ENCODE results near the gene NDUFA12.

NDUFA12 gene

DNA sequence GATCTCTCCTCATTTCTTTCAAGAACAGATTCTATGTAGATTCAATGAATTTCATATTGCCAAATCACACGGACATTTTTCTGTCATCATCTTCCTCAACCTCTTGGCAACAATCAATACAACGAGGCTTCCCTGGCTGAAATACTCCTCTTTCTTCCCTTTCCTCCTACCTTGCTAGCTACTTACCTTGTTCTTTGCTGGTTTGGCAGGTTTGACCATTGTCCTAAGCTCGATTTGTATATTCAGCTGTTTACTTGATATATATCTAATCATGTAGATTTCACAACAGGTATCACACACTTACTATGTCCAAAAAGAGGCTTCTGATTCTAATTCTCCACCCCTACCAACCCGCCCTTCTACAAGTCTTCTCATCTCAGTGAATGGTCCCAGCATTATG lies 23.6 kb downstream of the NDUFA12 start:
- no peak for DNase-seq

DNA sequence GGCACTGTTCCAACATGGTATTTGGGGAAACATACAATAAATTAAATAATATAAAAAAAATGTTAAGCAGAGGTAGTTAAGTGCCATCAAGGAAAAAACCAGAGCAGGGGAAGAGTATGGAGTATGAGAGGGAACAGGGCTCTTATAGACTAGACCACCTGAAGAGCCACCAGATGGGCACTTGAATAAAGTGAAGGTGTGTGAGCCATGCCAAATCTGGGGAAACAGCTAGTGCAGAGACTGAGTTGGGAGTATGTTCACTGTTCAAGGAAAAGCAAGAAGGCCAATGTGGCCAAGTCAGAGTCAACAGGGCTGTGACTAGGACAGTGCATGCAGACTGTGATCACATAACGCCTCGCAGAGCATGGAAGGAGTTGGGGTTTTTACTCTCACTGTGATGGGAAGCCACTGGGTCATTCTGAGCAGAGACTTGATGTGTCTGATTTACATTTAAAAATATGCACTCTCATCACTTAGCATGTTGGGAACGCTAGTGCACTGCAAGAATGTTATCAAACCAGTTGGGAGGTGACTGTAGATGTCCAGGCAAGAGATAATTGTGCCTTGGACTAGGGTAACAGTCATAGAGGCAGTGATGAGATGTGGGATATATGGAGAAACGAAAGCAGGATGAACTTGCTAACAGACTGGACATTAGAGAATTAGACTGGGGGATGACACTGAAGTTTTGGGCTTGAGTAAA lies 25.6 kb downstream of the NDUFA12 start:
- DNase-seq, result no peak

DNA sequence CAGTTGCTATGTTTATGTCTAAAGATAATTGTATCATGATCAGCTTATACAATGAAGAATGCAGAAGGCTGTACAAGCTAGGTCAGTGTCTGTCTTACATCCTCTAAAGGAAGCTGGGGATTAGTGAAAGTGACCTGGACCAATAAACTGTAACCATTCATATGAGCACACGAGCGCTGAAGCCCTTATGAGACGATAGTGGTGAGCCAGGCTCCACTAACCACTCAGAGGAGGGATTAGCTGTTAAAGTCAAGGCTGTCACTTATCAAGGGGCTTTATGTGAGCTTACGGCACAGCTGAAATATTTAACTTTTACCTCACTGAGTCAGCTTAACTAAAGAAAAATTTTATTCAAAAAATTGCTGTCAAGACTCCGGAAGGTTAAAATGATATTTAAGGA lies 30.3 kb downstream of the NDUFA12 start:
- no peak for DNase-seq

DNA sequence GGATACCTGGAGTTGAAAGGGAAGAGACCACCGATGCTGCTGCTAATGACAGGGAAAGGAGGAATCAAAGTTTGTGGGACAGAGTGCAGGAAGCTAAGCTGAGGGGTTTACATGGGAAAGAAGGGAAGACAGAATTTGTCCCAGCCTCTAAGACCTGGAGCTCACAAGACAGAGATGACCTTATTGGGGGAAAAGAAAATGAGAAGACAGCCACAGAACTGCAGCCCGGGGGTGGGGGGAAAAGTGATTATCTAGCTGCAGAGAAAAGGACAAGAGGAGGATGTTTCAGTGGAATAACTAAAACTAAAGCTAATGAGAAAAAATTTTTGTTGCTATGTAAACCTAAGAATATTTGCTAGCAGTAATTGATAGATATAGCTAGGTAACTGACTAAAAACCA lies 30.7 kb downstream of the NDUFA12 start:
- DNase-seq, result no peak

DNA sequence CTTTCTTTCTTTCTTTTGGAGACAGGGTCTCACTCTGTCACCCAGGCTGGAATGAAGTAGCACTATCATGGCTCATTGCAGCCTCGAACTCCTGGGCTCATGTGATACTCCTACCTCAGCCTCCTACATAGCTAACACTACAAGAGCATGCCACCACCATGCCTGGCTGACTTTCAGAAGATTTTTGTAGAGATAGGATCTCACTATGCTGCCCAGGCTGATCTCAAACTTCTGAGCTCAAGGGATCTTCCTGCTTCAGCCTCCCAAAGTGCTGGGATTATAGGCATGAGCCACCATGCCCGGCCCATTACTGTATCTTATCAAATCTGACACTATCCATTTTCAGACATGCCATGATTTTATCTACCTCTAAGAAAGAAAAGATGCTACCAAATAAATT lies 31.6 kb downstream of the NDUFA12 start:
- no peak for DNase-seq

DNA sequence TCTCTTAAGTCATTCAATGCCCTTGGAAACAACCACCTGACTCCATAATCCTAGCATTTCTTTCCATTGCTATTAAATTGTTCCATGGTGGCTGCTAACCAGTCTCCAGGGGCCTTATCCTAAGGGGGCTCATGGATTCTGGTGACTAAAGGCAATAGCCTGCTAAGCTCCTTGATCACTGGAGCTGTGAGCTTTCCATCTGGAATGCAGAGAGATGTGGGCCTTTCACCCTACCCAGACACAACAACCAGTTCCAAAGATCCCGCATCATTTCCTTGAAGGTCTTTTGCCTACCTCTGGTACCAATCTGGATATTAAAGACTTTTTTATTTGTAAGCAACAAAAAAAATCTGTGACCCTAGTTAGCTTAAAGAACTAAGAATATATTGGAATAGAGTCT lies 32.9 kb downstream of the NDUFA12 start:
- no peak for DNase-seq

DNA sequence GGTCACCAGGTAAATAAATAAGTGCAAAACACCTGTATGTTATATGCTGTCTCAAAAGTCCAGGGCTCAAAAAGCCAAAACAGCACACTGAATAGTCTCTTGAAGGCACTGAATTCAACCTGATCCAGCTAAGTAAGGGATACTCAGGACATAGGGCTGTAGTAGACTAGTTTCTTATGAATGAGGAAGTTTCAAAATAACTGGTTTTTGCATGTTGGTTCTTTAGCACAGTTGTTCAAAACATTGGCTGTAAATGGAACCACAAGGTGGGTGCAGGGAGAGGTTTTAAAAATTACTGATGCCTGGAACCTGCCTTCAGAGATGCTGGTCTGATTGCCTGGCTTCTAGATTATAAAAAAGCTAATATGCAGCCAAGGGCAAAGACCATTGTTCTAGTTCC lies 34.1 kb downstream of the NDUFA12 start:
- no peak for DNase-seq

DNA sequence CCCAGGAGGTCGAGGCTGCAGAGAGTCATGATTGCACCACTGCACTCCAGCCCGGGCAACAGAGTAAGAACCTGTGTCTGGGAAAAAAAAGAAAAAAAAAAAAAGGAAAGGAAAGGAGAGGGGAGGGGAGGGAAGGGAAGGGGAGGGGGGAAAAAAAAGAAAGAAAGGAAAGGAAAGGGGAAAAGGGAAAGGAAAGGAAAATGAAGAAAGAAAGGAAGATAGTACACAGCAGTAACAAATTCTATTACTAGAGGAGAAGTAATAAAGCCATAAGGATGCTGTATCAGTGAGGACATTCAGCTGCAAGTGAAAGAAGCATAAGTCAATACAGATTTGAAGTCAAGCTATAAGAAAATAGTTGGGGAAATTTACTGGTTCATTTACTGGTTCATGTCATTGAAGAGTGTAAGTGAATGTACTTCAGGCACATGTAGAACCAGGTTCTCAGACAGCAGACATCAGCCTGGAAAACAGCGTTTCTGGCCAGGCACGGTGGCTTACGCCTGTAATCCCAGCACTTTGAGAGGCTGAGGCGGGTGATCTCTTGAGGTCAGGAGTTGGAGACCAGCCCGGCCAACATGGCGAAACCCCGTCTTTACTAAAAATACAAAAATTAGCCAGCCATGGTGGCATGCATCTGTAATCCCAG lies 37.4 kb downstream of the NDUFA12 start:
- no peak for DNase-seq

DNA sequence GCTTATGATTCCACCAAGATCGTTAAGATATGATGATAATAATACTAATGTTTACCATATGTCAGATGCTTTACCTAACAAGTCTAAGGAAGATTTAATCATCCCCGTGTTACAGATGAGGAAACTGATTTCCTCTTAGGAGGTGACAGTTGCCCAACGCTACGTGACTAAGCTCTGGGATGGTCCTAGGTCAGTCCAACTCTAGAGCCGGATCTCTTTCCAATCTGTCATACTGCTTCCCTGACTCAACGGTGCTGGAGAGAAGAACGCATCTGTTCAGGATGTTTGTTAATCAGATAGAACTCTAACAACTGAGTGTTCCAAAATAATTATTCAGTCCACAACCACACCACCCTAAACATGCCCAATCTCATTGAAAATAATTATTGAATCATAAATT lies 39.8 kb downstream of the NDUFA12 start:
- no peak for DNase-seq

DNA sequence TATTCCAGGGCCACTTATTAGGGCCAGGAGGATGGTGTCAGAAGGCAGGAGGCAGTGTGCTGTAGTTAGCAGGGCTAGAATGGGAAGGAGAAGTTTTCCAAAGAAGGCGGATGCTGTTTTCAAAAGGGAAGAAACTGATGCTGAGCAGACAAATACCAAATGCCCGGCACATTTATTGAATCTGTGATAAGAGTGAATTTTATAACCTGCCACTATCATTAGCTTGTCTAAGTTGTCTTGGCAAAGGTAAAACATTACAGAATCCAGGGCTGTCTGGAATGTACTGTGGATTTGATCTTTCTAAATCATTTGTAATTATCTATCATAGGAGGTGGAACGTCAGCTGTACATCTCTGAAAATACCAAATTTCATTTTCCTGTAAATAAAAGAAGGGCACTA lies 40.8 kb downstream of the NDUFA12 start:
- no peak for DNase-seq

DNA sequence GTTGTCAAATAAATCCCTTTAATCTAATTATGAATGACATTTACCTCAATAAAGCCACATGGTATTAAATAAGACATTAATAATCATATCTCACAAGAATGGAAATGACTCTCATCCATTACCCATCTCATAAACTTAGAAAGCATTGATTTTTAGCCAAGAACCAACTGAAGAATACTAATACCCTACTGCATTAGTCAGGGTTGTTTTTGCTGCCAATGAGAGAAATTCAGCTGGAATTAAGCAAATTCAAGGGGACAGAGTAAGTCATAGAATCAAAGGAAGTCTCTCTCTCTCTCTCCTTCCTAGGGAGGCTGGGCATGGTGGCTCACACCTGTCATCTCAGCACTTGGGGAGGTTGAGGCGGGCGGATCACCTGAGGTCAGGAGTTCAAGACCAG lies 41.6 kb downstream of the NDUFA12 start:
- DNase-seq, result no peak

DNA sequence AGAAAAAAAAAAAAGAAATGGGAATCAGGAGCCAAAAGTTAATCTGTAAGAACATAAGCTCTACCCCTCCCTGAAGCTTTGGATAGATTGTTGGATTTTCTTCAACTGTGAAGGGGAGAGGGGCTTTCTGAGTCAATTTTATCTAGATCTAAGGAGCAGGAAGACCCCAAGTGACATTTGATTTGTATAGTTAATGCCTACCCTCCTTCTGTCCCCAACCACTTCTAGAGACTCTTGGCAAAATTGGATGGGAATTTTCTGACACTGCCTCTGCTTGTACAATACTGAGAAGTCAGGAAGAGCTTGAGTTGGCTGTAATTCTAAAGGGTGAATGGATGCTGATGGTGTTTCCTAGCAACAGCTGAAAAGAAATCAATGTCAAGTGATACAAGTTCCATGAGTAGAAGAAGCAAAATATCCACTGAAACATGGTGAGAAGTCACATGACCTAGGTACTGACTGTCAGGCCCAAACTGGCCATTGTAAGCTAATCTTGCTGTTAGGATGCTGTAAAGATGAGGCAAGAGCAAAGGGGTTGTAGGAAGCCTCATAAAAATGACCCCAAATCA lies 42.2 kb downstream of the NDUFA12 start:
- DNase-seq, result no peak

DNA sequence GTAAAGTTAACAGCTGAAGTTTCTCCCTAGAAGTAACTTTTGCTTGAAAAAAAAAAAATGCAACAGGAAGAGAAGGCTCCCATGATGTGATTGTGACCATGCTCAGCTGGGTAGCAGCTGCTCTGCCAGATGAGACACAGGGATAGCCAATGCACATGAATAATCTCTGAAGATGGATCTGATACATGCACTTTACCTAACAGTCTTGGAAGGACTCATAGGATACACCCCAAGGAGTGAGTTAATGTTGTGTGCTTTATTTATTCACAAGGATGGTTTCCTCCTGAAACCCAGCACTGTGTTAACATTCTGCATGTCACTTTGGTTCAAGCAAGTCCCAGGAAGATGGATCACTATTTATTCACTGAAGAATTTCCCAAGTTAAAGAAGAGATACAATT lies 46.5 kb downstream of the NDUFA12 start:
- no peak for DNase-seq

DNA sequence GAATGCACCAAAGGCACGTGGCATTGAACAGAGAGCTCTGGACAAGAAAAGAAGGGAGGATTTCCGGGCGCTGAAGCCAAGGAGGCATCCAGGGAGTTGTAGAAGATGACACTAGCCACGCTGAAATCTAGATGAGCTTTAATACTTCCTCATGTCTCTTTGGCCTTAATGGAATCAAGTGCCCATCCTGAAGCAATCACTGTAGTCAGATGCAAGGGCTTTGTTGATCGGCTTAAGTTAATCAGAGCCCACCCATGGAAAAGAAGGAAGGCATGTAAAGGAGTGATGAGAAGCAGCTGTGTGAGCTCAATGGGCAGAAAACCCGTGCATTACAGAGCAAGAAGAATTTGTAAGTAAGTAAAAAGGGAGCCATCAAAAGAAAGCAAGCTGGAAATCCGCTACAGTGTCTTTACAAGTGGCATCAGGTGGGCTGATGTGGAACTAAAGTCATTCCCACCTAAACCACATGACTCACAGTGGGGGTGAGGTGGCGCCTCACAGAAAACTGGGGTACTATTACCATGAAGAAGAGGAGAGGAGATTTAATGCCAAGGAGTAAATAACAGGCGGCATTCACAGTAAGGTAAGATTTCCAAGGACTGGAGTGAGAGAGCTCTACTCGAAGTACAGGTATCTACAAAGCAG lies 48.4 kb downstream of the NDUFA12 start:
- DNase-seq, result no peak

DNA sequence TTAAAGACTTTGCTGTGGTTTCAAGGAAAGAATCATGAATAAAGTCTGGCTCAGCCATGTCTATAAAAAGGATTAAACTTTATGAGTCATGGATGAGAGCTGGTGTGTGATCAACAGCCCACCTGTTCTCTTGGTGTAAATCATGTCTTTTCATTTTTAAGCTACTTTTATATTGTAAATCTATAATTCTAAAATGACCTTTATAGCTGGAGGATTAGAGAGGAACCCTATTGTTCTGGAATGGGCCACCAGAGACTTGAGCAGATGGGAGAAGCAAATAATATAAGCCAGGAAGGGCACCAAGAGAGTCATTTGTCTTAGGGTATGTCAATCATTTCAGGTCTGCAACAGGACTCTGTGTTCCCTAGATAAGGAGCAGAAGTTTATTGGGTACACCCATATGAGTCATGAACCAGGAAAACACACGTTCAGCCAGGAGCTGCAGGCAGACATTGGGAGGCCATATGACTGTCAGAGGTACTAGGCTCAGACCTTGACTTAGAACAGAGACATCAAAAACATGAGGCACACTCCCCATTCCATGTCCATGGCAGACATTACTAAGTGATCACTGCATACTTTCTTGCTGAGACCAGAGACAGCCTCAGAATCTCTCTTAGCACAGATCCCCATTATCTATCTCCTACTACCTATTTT lies 49.3 kb downstream of the NDUFA12 start:
- DNase-seq, result no peak

DNA sequence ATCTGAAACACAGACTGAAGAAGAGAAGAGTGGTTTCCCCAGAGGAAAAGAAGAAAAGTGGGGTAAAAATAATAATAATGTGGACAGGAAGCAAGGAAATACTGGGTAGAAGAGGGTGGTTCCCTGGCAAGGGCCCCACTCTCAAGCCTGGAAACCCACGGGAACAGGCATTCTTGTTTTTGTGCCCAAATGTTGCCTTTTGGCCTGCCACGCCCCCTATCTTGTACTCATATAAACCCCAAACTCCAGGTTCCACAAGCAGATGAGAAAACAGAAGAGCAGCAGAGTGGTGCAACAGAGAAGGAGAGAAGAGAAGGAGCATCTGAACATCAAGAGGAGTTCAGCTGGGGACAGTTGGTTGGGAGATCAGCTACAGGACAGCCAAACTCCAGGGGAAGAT lies 51.2 kb downstream of the NDUFA12 start:
- no peak for DNase-seq

DNA sequence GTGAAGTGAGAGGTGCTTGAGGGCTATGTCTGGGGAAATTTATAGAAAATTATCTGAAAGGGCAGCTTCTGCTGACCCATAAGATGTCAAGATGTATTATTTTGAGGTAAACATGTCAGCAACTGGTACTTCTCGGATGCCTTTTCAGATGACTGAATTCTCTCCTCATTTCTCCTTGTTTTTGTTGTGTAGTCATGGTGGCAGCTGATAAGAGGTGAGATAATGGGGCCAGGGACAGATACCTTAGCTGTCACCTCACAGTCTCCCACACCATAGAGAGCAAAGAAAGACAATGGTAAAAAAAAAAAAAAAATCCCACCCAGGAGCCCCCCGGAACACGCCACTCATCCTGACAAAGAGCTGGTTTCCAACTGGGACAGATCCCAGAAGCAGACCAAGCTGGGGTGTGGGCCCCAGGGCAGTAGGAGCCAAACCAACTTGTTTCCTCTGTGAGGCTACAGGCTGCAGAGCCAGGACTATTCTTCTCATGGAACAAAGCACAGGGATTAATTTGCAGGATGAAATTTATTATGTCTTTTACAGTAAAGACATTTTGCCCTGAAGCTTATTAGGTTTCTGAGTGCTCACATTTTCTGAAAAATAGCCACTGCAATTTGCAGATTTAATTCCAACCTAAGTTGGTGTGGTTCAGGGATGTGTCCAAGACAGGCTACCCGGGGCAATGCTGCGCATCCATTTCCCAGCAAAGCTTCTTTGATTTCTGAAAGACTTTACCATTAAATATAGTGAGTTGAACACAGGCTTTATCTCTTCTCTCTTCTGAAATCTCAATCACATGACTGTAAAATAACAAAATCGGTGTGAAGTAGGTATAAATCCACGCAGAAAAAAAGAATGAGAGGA lies 52.2 kb downstream of the NDUFA12 start:
- no peak for DNase-seq

DNA sequence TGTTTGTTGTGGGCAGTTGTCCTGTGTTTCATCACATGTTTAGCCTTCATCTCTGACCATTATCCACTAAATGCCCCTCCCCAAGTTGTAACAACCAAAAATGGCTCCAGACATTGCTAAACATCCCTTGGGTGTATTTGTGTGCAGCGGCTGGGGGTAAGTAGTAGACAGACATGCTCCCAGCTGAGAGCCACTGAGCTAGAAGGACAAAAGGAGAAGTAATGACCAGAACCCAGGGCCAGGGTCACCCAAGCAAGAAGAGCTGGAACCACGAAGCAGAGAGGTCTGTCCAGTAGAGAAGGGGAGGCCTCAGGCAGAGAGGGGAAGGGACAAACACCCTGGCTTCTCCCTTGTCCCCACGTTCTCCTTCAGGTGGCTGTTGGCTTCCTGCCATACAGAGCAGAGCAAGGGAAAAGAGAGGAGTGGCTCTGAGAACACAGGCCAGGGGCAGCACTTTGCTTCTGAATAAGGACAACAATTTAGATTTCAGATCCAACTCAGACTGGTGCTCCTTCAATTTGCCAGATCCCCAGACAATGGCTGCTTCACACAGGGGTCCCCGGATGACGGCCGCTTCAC lies 55.2 kb downstream of the NDUFA12 start:
- DNase-seq, result no peak

DNA sequence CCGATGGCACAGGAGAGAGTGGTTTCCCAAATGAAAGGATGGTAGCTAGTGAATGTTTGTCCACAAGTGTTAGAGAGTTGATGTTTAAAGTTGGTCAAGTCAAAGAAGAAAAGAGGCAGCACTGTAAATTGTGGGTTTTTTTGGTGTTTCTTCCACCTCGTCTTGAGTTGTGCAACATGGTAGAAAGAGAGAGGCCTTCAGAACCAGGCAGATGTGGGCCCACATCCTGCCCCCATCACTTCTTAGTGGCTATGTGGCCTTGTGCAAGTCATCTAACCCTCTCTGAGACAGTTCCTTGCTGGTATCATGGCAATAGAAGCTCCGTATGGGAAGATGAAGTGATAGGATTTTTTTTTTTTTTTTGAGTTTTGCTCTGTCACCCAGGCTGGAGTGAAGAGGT lies 60.8 kb downstream of the NDUFA12 start:
- DNase-seq, result no peak

DNA sequence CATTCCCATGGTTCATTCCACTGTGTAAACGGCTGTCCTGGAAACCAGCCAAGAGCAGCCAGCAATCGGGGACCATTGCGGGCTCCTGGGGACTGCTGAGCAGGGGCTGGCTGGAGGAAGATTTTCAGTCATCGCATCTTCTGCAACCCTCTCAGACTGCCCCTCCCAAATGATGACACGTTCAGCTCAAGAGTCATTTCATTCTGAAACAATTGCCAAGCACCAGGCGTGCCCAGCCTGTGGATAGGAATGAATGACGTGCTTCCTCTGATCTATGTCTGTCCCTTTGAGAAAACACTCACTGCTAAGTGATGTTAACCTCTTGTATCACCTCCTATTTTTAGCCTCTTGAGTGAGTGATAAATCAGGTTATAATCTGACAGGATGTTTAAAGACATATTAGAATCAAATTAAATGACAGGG lies 62.0 kb downstream of the NDUFA12 start:
- peak; percentile 37 for DNase-seq

DNA sequence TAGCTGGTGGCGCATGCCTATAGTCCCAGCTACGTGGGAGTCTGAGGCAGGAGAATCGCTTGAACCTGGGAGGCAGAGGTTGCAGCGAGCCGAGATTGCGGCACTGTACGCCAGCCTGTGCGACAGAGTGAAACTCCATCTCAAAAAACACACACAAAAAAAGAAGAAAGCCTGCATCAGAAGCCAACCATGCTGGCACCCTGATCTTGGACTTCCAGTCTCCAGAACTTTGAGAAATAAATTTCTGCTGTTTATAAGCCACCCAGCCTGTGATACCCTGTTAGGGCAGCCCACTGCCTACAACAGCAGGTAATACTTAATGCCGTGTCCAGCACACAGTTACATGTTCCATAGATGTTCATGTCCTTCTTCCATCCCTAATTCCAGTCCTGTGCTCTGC lies 62.7 kb downstream of the NDUFA12 start:
- no peak for DNase-seq

DNA sequence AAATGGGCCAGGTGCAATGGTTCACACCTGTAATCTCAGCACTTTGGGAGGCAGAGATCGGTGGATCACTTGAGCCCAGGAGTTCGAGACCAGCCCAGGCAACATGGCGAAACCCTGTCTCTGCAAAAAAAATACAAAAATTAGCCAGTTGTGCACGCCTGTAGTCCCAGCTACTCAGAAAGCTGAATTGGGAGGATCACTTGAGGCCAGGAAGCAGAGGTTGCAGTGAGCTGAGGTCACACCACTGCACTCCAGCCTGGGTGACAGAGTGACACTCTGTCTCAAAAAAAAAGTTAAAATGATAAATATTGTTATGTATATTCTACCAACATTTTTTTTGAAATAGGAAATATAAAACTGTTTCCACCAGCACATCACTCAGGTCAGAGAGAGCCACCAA lies 64.9 kb downstream of the NDUFA12 start:
- DNase-seq, result no peak
